Activated naive CD8-positive, alpha-beta T cell (primary cell): ENCODE results near the gene EIF6.

Source experiments
- H3K27ac Mint-ChIP-seq: one replicate; pipeline ENCODE4 v1.8.0; 2021; ENCODE audit warnings: mixed read lengths
- H3K27me3 Mint-ChIP-seq: one replicate; pipeline ENCODE4 v1.8.0; 2021; ENCODE audit warnings: mixed read lengths
- H3K36me3 Mint-ChIP-seq: one replicate; pipeline ENCODE4 v1.8.0; 2021; ENCODE audit warnings: mixed read lengths
- H3K4me1 Mint-ChIP-seq: one replicate; pipeline ENCODE4 v1.8.0; 2021; ENCODE audit warnings: low read depth, mixed read lengths
- H3K4me3 Mint-ChIP-seq: one replicate; pipeline ENCODE4 v1.8.0; 2021; ENCODE audit warnings: mild to moderate bottlenecking, mixed read lengths
- H3K9me3 Mint-ChIP-seq: one replicate; pipeline ENCODE4 v1.8.0; 2021; ENCODE audit warnings: low read depth, mixed read lengths

EIF6 gene

GRCh38 chr20:35303735-35304491, 19.3 kb upstream of the EIF6 start:
- no peak overlapping the region for H3K4me3 Mint-ChIP-seq
- peak overlapping the region; percentile 97 for H3K27ac Mint-ChIP-seq
- H3K36me3 Mint-ChIP-seq: peaks cover 2% of the 10 kb centered on the region
- peaks cover 31% of the 10 kb centered on the region for H3K4me1 Mint-ChIP-seq
- H3K27me3 Mint-ChIP-seq: no peaks in the 10 kb centered on the region
- no peaks in the 10 kb centered on the region for H3K9me3 Mint-ChIP-seq

DNA sequence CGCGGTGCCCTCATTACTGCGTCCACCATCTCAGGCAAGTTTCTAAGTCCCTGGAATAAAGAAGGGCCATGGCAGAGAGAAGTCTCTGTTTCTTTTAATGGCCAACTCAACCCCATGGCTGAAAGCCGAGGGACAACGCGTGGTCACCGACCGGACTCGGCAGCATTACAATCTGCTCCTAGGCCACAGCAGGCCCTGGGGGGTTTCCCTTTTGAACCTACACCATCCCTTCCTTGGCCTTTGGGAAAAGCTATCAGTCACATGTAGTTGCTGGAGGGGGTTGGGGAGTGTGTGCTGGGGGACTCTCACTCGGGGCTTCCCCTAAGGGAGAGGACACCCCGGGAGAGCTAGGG, 18.8 kb upstream of the EIF6 start:
- Mint-ChIP-seq H3K27me3 (no peaks in the 10 kb centered on the region), H3K4me1 (peaks cover 31% of the 10 kb centered on the region), H3K4me3 (no peak overlapping the region), H3K27ac (no peak overlapping the region), H3K36me3 (peaks cover 2% of the 10 kb centered on the region), H3K9me3 (no peaks in the 10 kb centered on the region)

DNA sequence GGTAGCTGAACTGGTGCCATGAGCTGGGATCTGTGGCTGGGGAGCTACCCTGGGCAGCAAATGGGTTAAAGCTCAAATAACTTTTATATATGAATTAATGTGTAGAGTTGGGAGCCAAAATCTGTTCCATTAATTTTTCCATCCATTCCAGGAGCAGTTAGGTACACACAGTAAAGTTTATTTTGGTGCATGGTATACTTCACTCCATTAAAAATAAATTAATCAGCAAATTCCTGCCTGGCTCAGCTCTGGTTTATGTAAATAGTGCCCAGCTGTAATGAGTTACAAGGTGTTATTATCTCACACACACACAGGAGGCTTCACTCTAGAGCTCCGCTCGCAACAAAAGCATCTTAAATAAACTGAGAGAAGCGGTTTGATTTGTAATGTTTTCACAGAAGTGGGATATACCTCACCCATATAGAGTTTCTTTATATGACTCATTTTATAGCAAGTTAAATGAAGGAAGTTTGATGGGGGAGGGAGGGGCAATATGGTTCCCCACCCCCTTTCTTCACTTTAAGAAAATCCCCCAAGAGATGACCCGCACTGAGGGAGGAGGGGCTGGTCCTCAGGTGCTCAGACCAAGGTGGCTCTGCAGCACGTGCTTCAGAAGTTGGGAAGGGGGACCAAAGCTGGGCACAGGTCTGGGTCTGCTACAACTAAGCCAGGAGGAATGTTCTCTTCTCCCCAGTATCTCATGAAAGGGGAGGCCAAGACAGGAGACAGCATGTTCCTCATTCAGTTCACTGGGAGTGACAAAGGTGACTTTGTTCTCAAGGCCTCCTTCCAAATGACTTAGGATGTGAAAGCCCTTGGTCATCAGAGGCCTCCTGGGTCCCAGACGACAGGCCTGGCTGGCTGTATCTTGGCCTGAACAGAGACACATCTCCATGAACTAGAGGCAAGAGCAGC, 18.1 kb upstream of the EIF6 start:
- Mint-ChIP-seq H3K4me1 (peaks cover 31% of the 10 kb centered on the region), H3K36me3 (peaks cover 2% of the 10 kb centered on the region), H3K9me3 (no peaks in the 10 kb centered on the region), H3K4me3 (no peak overlapping the region), H3K27ac (no peak overlapping the region), H3K27me3 (no peaks in the 10 kb centered on the region)

GRCh38 chr20:35301426-35301825, 16.9 kb upstream of the EIF6 start:
- H3K27ac Mint-ChIP-seq: peak overlapping the region; percentile 29
- H3K4me1 Mint-ChIP-seq: peaks cover 25% of the 10 kb centered on the region
- no peak overlapping the region for H3K4me3 Mint-ChIP-seq
- H3K9me3 Mint-ChIP-seq: no peaks in the 10 kb centered on the region
- H3K36me3 Mint-ChIP-seq: peaks cover 2% of the 10 kb centered on the region
- H3K27me3 Mint-ChIP-seq: no peaks in the 10 kb centered on the region

GRCh38 chr20:35300469-35301262, 16.1 kb upstream of the EIF6 start:
- H3K36me3 Mint-ChIP-seq: no peaks in the 10 kb centered on the region
- H3K4me3 Mint-ChIP-seq: no peak overlapping the region
- H3K9me3 Mint-ChIP-seq: no peaks in the 10 kb centered on the region
- no peak overlapping the region for H3K27ac Mint-ChIP-seq
- H3K4me1 Mint-ChIP-seq: peaks cover 17% of the 10 kb centered on the region
- H3K27me3 Mint-ChIP-seq: no peaks in the 10 kb centered on the region

DNA sequence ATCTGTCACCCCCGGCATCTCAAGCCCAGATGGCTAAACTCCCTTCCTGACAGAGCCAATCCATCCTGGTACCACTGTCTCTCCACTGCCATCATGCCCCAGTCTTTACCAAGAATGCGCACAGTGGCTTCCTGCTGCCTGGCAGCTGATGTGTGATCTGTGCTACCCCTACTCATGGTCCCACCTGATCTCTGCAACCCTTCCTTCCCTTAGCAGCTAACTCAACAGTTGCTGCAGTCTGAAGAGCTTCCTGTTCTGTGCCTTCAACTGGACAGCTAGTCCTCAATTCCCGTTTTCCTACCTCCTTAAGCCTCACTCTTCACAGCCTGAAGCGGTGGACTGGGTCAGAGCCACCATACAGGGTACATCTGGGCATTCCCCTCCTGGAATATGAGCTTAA, 15.2 kb upstream of the EIF6 start:
- H3K4me1 Mint-ChIP-seq: peaks cover 12% of the 10 kb centered on the region
- H3K9me3 Mint-ChIP-seq: no peaks in the 10 kb centered on the region
- H3K27ac Mint-ChIP-seq: peak overlapping the region; percentile 29
- H3K36me3 Mint-ChIP-seq: no peaks in the 10 kb centered on the region
- no peaks in the 10 kb centered on the region for H3K27me3 Mint-ChIP-seq
- H3K4me3 Mint-ChIP-seq: no peak overlapping the region

- Mint-ChIP-seq H3K27me3 (no peaks in the 10 kb centered on the region), H3K4me1 (no peaks in the 10 kb centered on the region), H3K27ac (no peak overlapping the region), H3K4me3 (no peak overlapping the region), H3K36me3 (no peaks in the 10 kb centered on the region), H3K9me3 (no peaks in the 10 kb centered on the region)
These were observed 13.7 kb upstream of the EIF6 start for GRCh38 chr20:35298264-35298663.

GRCh38 chr20:35297740-35298139, 13.2 kb upstream of the EIF6 start:
- no peak overlapping the region for H3K4me3 Mint-ChIP-seq
- H3K27me3 Mint-ChIP-seq: no peaks in the 10 kb centered on the region
- no peaks in the 10 kb centered on the region for H3K9me3 Mint-ChIP-seq
- H3K36me3 Mint-ChIP-seq: no peaks in the 10 kb centered on the region
- H3K4me1 Mint-ChIP-seq: no peaks in the 10 kb centered on the region
- no peak overlapping the region for H3K27ac Mint-ChIP-seq

- Mint-ChIP-seq H3K9me3 (no peaks in the 10 kb centered on the region), H3K36me3 (no peaks in the 10 kb centered on the region), H3K27me3 (no peaks in the 10 kb centered on the region), H3K4me1 (no peaks in the 10 kb centered on the region), H3K27ac (no peak overlapping the region), H3K4me3 (no peak overlapping the region)
These were observed 12.6 kb upstream of the EIF6 start for GRCh38 chr20:35297155-35297554.

GRCh38 chr20:35296101-35296554, 11.6 kb upstream of the EIF6 start:
- Mint-ChIP-seq H3K4me1 (no peaks in the 10 kb centered on the region), H3K9me3 (no peaks in the 10 kb centered on the region), H3K27me3 (no peaks in the 10 kb centered on the region), H3K36me3 (no peaks in the 10 kb centered on the region), H3K27ac (no peak overlapping the region), H3K4me3 (no peak overlapping the region)

DNA sequence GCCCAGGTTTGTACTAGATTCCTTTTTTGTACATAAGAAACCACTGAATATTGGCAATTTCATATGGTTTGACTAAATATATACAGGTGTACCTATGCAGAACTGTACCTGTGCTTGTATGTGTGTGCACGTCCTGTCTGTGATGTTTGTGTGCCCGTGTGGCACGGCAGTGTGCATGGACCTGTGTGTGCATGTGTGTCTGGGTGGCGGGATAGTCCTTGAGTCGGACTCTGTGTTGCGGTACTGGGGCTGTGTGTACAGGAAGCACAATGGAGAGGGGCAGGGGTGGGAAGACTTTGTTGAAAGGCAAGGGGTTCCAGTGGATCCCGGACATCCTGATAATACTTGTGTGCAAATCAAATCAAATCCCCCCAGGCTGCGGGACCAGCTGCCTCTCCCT, 11.1 kb upstream of the EIF6 start:
- H3K27ac Mint-ChIP-seq: no peak overlapping the region
- no peak overlapping the region for H3K4me3 Mint-ChIP-seq
- H3K9me3 Mint-ChIP-seq: no peaks in the 10 kb centered on the region
- H3K36me3 Mint-ChIP-seq: no peaks in the 10 kb centered on the region
- no peaks in the 10 kb centered on the region for H3K27me3 Mint-ChIP-seq
- no peaks in the 10 kb centered on the region for H3K4me1 Mint-ChIP-seq

DNA sequence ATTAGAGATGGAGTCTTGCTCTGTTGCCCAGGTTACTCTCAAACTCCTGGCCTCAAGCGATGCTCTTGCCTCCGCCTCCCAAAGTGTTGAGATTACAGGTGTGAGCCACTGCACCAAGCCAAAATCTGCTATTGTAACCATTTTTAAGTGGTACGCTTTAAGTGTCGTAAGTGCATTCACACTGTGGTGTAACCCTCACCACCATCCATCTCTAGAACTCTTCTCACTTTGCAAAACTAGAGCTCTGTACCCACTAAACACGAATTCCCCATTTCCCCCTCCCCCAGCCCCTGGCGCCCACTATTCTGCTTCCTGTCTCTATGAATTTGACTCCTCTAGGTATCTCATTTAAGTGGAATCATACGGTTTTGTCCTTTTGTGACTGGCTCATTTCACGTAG, 10.5 kb upstream of the EIF6 start:
- Mint-ChIP-seq H3K4me1 (no peaks in the 10 kb centered on the region), H3K27ac (no peak overlapping the region), H3K27me3 (no peaks in the 10 kb centered on the region), H3K36me3 (no peaks in the 10 kb centered on the region), H3K9me3 (no peaks in the 10 kb centered on the region), H3K4me3 (no peak overlapping the region)

GRCh38 chr20:35294293-35294685, 9.7 kb upstream of the EIF6 start:
- Mint-ChIP-seq H3K9me3 (no peaks in the 10 kb centered on the region), H3K27me3 (no peaks in the 10 kb centered on the region), H3K27ac (no peak overlapping the region), H3K4me3 (no peak overlapping the region), H3K4me1 (no peaks in the 10 kb centered on the region), H3K36me3 (no peaks in the 10 kb centered on the region)

GRCh38 chr20:35293303-35294292, 9.0 kb upstream of the EIF6 start:
- Mint-ChIP-seq H3K36me3 (no peaks in the 10 kb centered on the region), H3K27me3 (no peaks in the 10 kb centered on the region), H3K4me3 (no peak overlapping the region), H3K4me1 (no peaks in the 10 kb centered on the region), H3K9me3 (no peaks in the 10 kb centered on the region), H3K27ac (no peak overlapping the region)
